ENCODE measurements around the gene TNS2.

DNA sequence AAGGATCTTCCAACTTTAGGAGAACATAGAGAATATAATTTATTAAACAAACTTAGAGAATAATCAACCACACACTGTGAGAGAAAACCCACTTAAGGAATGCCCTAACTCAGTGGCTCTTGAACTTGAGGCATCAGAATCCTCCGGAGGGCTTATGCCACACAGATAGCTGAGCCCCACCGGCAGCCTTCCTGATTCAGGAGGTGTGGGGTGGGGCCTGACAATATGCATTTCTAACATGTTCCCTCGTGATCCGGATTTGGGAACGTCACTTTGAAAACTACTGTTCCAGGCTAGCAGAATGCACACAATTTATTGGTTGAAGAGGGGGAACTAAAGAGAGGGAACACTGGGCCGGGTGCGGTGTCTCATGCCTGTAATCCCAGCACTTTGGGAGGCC is 51.4 kb downstream of the TNS2 start:
- TF ChIP-seq CTCF (IDR thresholded peaks at IDR 0.05) (no peak), EZH2 (IDR thresholded peaks at IDR 0.05) (no peak), EZH2phosphoT487 (IDR thresholded peaks at IDR 0.05) (no peak)

All from neural progenitor cell (in vitro differentiated cells).